GM19397 (cell line): ENCODE measurements around the gene STT3B.

Experiments used
- ATAC-seq: cut with Tn5 transposase; IDR thresholded peaks from one replicate; pipeline ENCODE4 v1.9.1; 2021; ENCODE audit warnings: mild to moderate bottlenecking, moderate library complexity; ENCODE audit not compliant: unreplicated experiment

The STT3B gene

DNA sequence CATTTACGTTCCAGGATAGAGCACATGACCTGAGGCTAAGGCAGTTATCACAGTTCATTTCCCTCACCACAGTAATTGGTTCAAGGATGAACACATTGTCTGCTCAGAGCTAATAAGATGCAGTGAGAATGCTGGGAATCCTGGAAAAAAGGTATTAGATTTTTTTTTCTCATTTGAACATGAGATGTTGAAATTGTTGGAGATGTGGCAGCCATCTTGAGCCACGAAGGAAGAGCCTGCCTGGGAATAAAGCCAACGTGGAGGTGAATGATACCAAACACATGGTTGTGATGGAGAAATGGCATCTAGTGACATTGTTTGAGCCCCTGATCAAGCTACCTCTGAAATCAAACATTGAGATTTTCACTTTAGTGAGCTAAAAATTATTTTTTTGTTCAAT, 16.0 kb upstream of the STT3B start:
- ATAC-seq = no peak

DNA sequence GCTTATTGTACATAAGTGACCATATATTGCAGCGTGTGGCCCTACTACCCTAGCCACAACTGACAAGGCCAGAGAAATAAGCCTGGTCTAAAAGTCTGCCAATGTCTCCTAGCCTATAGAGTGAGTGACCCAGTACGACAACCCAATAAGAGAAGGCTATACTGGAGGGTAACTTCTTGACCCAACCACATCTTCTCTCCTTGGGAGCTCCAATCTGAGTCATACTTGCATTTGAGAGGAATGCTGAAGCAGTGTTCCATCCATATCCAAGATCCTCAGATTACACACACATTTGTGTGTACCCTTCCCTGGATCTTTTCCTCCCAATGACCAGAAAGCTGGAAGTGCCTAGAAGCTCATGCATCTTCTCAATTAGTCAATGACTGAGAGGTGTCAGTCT, 11.3 kb upstream of the STT3B start:
- ATAC-seq = no peak

DNA sequence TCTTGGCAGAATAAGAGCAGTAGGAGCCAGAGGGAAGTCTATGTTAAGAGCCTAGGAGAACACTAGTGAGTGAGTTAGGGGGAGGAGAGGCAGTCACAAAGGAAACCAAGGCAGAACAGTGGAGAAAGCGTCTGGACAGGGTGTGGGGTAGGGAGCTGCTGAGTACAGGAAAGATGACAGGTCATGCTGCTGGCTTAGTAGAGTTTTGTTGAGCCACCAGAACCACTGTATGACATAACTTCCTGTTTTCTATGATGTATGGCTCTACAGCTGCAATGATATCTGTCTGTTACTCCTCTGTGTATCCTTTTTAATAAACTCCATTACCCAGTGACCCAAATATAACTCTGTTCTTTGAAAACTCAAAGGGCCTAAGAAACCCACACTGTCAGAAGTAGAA, 10.6 kb upstream of the STT3B start:
- ATAC-seq = no peak

DNA sequence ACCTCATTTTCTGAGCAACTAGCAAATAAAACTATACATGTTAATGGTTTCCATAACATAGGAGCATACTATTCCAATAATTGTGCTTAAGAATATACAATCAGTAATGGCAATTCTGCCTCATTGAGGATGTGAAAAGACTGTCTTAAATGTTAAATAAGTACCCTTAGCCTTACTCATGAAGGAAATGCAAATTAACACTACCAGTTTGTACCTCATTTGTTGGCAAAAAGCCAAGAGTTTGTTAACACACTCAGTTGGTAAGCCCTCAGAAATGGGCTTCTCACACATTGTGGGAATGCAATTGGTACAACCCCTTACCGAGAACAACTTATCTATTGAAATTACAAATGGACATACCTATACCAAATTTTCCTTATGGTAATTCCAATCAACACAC, 9.2 kb upstream of the STT3B start:
- no peak for ATAC-seq

DNA sequence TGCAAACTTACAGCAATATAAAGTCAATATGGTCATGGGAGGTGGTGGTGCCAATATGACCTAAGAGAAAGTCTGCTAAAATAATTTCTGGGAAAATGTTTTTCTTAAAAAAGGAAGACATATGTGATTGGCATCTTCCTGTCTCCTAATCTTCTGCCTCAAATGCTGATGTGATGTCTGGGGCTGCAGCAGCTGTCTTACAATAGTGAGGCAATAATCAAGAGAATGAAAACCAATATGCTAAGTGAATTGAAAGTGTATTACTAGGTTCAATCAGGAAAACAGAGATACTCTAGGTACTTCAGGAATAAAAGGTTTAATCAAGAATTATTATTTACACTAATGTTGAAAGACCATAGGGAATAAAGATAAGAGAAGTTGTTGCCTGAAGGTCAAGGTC, 7.2 kb upstream of the STT3B start:
- ATAC-seq = no peak

DNA sequence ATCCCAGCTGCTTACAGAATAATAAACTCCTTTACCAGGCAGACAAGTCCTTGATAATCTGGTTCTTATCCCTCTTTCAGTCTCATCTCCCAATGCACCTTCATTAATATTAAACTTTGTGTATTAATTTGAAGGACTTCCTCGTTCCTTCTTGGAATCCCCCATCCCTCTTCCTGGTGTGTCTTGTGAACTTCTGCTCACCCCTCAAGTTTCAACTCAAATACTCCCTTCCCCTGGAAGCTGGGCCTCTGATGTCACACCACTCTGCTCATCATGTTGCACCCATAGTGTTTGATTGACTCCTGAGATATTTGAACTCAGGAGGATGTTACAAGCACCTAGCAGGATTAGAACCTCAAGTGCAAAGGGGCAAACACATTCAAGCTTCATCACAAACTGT, 3.3 kb upstream of the STT3B start:
- ATAC-seq = no peak

DNA sequence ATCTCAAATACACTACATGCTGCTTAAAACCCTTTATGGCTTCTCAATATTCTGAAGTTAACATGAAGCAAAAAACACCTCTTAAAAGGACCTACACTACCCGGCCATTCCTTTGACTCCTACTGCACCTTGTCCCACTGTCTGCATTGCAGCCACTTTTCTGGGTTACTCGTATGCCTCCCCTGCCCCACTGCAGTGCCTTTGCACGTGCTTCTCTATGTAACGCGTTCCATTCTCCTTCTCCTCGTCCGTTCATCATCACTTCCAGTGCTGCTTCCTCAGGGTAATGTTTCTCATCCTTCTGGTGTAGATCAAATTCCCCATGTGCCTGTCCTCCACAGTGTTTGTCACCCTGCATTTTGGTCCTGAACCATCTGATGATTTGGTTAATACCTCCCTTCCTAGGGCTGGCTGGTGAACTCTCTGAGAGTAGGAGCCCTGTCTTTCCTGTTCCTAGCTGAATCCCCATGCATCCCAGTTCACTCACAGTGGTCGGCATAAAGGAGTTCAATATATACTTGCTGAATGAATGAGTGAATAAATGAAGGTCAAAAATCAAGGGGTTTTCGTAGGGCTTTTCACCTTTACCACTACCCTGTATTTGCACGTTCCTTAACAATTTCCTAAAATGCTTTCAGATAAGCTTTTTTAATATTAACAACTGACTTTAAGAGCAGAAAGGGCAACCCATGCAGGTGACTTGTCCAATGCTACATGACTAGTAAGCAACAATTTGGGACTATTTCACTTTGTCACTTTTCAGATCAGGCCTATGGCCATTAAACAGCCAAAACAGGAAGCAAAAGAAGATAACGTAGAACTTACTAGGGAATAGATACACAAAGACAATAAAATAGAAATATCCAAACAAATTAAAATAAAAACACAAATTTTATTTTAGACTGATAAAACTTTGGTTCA, 2.4 kb upstream of the STT3B start:
- no peak for ATAC-seq

DNA sequence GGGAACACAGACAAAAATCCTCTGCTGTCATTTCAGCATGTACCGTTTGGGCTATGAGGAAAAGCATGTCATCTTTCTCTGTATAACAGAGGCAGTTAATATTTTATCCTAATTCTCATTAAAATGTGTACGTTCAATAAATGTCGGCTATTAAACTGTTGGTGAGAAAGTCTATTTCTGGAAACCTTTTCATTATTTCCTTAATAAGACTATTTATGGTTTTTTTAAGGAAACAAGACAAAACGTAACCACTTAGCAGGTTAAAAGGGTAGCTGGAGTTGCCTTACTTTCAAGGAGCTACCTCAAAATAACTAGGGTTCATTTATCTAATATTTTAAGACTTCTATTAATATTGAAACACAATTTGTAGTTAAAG, 1.8 kb upstream of the STT3B start:
- no peak for ATAC-seq

DNA sequence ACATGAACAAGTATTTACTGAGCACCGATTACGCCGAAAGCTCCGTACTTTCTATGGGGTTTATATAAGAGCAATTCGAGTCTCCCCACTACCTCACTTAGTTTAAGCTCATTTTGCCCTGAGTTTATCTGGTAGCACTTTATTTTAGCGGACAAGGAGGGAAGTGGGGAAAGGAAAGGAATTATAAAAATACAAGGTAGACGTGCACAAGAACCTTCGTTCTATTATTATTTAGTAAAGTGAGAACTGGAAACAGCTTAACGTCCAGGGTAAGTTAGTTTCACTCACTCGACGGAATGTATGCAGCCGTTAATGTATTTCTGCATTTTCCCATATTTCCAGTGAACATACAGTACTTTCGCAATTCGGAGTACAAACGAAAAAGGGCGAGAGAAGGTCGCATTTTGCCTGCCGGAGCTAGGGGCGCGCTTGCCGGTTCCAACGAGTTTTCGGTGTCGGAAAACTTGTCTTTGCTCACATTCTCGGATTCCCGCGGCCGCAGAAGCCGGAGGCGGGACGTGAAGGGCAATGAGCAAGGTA, 1.2 kb upstream of the STT3B start:
- ATAC-seq = no peak

DNA sequence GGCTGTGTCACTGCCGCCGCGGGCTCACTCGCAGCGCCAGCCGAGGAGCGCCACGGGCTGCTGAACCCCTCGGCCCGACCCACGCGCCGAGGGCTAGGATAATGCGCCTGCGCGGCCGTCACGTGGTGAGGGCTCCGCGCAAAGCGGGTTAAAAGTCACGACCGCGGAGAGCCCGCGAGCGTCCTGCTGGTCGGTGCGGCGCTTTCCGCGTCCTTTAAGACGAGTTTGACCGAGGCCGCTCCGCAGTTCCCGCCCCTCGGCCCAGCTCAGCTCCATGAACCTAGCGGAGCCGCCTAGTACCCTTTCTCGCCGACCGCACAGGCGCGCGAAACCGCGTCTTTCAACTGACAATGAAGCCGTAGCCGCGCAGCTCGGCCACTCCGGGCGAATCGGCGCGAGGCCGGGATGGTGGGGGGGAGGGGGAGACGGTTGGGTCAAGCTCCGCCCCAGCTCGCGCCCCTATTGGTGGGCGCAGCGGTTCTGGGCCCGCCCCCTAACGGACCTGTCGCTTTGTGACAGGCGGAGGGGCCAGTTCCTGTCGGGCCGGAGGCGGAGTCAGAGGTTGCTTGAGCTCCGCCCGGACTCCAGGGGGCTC, 636 bp upstream of the STT3B start:
- peak; percentile 86 for ATAC-seq

DNA sequence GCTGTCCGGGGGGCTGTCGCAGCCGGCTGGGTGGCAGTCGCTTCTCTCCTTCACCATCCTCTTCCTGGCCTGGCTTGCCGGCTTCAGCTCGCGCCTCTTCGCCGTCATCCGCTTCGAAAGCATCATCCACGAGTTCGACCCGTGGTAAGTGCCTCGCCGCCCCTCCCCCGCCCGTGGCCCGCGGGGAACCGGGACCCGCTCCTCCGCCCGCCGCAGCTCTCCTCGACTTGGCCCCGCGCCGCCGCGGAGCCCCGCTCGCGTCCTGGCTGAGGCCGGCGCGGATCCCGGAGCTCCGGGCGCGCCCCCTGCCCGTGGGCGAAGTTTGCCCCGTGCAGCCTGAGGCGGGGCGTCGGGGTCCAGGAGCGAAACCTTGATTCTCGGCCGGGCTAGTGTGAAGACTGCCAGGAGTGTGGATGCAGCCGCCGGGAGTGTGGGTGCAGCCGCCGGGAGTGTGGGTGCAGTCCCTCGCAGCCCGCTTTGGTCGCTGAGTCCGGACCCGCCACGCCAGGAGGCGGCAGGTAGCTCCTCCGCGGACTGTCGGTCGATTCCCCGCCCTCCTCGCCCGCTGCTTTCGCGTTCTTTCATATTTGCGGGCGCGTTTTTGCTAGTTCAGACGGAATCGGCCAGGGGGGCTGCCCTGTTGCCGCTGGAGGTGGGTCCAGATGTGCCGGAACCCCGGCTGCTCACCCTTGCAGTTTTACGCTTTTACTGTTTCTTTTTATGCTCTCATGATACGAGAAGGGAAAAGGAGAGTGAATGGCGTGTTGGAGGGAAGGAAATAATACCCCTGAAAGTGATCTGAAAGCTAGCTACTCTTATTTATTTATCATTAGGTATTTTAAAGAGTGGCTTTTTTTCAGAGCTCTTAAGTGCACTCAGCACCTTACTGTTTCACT, 692 bp downstream of the STT3B start:
- peak; percentile 3 for ATAC-seq

DNA sequence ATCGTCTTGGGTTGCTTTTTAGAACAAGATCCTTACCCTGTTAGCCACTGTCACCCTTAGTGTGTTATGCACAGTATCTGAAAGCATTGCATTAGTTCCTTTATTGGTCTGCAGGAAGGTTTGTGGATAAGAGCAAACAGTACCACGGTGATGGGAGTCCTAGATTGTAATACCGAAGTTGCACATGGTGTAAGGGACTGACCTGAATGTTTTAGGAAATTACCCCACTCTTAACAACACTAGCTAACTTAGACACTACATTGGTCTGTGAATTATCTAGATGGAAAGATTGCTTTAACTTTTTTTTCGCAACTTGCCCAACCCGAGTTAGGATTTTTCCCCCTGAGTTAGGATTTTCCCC, 1.3 kb downstream of the STT3B start:
- no peak for ATAC-seq

DNA sequence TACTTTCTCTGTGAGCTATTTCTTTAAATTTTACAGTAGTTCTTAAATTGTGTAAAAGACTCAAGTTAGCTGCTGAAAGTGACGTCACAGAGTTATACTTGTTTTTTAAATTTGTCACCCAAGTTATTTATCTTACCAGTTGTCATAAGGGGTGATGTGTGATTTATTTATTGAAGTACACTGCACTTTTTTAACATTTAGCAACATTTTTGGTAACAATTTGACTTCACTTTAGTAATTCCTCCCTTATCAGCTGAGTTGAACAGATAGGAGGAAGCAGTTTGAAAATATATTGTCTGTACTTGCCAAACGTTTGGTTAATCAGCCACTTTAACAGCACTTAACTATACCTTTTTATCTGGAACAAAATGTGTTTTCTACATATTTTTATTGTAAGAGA, 3.8 kb downstream of the STT3B start:
- ATAC-seq = no peak

DNA sequence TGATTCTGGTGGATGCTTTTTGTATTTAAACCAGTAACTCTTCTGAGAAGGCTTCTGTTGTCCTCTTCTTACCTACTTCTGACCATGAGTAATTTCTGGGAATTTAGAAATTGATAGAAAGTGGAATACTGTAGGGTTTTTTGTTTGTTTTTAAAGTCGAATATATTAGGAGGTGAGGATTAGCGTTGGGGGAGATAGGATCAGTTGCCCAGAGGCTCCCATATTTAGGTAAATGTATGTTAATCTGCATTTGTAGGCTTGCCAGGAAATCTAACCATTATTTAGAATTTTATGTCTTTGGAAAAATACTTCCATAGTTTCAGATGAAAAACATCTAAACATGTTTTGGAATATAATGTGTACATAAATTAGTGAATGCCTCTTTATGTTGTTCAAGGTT, 6.1 kb downstream of the STT3B start:
- ATAC-seq = no peak

DNA sequence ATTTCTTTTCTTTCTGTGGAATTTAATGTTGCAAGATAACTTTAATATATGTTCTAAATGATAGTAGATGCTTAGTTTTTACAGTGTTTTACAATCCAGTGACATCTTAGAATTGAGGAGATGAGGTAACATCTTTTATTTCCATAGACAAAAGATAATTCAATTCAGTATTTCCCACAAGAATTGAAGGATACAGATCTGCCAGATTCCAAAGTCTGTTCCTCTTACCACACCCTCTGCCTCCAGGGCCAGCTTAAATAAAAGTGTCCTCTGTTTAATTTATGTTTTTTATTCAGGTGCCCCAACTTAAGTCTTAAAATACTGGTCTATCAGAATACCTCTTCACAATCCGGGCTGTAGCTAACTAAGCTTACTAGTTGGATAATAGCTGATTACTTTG, 6.5 kb downstream of the STT3B start:
- no peak for ATAC-seq

DNA sequence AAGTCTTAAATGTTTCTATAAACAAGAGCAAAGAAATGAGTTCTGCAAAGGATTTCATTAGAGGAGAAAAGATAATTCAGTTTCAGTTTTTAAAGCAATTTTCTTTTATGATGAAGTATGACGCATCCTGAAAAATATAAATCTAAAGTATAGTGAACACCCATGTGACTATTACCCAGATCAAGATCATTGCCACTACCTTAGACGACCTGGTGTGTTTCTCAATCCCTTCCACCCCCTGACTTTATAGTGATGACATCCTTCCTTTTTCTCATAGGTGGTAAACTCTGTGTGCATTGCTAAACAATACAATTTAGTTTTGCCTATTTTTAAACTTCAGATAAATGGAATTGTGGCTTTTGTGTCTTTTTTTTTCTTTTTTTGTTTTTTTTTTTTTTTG, 8.4 kb downstream of the STT3B start:
- no peak for ATAC-seq

DNA sequence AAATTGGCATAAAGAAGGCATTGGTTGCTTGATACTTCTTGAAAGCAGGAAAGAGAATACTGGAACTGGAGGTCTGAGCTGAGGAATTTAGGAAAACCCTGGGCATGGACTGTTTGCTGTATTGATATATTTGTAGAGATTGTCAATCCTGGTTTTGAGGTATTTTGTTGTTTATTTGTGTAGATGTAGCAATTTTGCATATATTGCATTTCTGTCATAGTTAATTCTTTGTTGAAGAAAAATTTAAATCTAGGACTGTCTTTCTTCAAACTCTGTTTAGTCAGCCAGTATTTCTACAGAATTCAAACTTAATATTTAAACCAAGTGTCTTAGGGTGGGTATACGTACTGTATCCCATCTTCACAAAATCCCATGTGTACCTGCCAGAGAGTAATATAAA, 9.5 kb downstream of the STT3B start:
- no peak for ATAC-seq

DNA sequence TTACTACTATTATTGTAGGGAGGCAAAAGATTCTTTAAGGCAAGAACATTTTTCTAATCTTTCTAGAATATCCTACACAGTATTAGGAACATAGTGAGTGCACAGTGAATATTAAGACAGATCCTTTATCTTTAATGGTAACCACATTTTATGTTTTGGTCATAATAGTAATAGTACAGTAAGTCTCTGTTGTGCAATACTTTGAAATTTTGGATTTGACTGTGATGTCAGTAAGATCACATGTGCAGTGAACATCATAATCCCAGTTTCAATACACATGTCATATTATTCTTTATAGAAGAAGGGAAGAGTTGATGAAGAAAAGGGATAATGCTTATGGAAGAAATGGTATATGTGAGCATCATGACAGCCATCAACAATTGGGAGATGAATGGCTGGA, 10.7 kb downstream of the STT3B start:
- ATAC-seq = no peak

DNA sequence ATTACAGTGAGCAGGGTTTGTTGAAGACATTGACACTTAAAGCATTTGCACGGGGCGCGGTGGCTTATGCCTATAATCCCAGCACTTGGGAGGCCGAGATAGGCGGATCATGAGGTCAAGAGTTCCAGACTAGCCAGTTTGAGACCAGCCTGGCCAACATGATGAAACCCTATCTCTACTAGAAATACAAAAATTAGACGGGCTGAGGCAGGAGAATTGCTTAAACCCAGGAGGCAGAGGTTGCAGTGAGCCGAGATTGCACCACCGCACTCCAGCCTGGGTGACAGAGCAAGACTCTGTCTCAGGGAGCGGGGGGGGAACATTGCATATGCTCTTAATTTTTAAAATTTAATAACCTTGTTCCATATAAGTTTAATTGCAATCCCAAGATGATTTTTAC, 11.9 kb downstream of the STT3B start:
- no peak for ATAC-seq

DNA sequence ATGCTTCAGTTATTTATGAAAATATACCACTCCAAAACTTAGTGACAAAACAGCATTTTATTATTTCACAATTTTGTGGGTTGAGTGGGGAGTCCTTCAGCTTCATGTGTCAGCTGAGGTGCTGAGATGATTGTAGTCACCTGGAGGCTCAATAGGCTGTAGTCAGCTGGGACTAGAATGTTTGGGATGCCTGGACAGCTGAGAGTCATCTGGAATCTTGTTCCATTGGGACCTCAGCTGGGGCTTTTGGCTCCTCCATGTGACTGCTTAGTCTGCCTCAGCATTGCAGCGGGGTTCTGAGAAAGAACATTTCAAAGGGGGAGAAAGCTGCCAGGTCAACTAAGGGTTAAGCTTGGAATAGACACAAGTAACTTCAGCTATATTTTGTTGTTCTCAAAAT, 13.4 kb downstream of the STT3B start:
- no peak for ATAC-seq

DNA sequence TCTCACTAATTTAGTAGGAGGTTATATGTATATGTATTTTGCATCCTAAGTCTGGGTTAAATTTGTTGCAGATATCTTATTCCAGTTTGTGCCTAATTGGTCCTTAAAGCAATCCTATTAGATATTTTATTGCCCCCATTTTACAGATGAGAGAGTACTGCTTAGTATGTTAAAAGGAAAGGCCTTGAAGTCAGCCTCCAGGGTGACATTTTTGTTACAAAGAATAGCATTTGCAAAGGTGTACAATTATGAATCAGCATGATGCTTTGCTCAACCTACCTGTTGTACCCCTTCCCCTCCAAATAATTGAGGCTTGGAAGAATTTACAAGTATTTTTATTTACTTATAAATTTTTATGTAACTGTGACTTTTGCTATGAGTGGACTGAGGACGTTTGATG, 14.0 kb downstream of the STT3B start:
- no peak for ATAC-seq
